Neuron (in vitro differentiated cells): ENCODE measurements around the gene GREB1.

Experiments used
- H2AFZ ChIP-seq: one replicate; pipeline ENCODE4 v1.6.1; 2013; ENCODE audit warnings: low read depth, mild to moderate bottlenecking, inconsistent platforms, low read length, moderate library complexity
- H3K27me3 ChIP-seq: one replicate; pipeline ENCODE4 v1.6.1; 2013; ENCODE audit warnings: low read length; ENCODE audit not compliant: insufficient read depth
- H3K36me3 ChIP-seq: one replicate; pipeline ENCODE4 v1.6.1; 2013; ENCODE audit warnings: low read length; ENCODE audit not compliant: insufficient read depth
- H3K4me1 ChIP-seq: one replicate; pipeline ENCODE4 v1.6.1; 2013; ENCODE audit warnings: low read length; ENCODE audit not compliant: insufficient read depth
- H3K4me3 ChIP-seq: 2 replicates; pipeline ENCODE4 v1.5.1; 2013; ENCODE audit warnings: mild to moderate bottlenecking, low read length, moderate library complexity
- H3K9me3 ChIP-seq: one replicate; pipeline ENCODE4 v1.6.1; 2013; ENCODE audit warnings: low read length

The GREB1 gene

GRCh38 chr2:11578081-11578948, 44.5 kb downstream of the GREB1 start:
- H3K36me3 ChIP-seq, result peaks cover 62% of the 10 kb centered on the region

DNA sequence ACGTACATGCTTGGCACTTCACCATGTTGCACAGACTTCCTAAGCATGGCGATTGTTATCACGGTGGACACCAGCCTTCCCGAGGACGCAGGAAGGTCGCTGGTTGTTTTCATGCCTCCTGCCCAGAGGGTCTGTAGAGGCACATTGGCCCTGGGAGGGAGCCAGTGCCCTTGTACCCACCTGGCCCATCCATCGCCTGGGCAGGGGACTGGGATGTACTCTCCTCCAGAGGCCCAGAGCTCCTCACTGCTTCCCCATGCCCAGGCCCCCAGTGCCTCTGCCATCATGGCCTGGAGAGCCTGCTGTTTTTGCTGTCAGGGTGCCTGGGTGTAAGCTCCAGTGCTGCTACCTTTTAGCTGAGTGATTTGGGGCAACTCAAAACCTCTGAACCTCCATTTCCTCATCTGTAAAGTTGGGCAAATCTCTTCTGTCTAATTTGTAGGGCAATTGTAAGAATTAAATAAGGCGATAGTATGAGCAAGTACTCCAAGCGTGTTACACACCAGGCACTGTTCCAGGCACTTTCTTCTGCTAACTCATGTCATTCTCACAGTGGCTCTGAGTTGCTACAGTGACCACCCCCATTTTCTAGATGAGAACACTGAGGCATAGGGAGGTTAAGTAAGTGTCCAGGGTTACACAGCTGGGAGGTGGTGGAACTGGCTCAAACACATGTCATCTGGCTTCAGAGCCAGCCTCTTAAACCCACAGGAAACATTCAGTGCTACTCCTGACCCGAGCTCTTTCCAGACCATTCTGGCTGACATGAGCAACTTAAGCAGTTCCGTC, 45.3 kb downstream of the GREB1 start:
- no peaks in the 10 kb centered on the region for H3K9me3 ChIP-seq
- no peak overlapping the region for H3K4me3 ChIP-seq
- H3K4me1 ChIP-seq, result peaks cover 4% of the 10 kb centered on the region
- H2AFZ ChIP-seq, result no peak overlapping the region
- H3K36me3 ChIP-seq, result peaks cover 59% of the 10 kb centered on the region
- H3K27me3 ChIP-seq, result no peaks in the 10 kb centered on the region

More at GRCh38 chr2:11578081-11578948, 44.5 kb downstream of the GREB1 start:
- H2AFZ ChIP-seq, result no peak overlapping the region
- H3K4me1 ChIP-seq, result no peaks in the 10 kb centered on the region
- H3K9me3 ChIP-seq, result no peaks in the 10 kb centered on the region
- H3K4me3 ChIP-seq, result no peak overlapping the region
- no peaks in the 10 kb centered on the region for H3K27me3 ChIP-seq

DNA sequence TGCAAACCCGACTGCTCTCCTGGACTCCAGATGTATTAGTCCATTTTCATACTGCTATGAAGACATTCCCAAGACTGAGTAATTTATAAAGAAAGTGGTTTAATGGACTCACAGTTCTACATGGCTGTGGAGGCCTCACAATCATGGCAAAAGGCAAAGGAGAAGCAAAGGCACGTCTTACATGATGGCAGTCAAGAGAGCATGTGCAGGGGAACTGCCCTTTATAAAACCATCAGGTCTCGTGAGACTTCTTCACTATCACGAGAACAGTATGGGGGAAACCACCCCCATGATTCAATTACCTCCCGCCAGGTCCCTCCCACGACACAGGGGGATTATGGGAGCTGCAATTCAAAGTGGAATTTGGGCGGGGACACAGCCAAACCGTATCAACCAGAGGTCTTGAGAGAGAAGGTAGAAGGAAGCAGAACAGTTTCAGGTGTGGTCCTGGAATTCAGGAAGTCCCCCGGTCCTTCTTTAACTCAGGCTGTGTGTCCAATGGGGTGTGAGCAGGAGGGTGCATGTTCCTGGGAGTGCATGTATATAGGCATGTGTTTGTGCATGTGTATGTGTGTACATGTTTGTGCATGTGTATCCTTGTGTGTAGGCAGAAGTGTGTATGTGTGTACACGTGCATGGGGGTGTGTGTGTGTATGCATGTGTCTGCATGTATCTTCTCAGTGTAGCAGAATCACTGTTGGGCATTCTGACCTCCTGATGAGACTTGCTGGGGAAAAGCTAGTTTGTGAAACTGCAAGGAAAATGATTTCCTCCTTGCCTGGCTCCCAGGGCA, 46.2 kb downstream of the GREB1 start:
- no peak overlapping the region for H3K4me3 ChIP-seq
- no peaks in the 10 kb centered on the region for H3K9me3 ChIP-seq
- no peaks in the 10 kb centered on the region for H3K27me3 ChIP-seq
- no peak overlapping the region for H2AFZ ChIP-seq
- peaks cover 4% of the 10 kb centered on the region for H3K4me1 ChIP-seq
- peaks cover 61% of the 10 kb centered on the region for H3K36me3 ChIP-seq

DNA sequence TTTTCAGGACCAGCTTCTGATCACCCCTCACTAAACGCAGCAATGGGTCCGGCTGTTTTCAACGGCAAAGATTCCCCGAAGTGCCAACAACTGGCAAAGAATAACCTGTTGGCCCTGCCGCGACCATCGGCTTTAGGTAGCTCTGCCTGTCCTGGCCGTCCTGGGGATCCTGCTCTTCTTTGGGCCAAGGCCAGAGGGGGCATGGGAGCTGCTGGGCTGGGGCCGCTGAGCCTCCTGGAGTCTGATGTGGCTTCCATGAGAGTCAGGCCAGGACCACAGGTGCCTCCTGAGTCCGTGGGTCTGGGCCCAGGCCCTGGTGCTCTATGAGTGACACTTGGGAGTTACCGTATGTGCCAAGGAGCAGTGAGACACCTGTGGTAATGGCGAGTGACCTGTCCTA, 46.9 kb downstream of the GREB1 start:
- H3K36me3 ChIP-seq, result peaks cover 63% of the 10 kb centered on the region
- H3K4me1 ChIP-seq, result peaks cover 4% of the 10 kb centered on the region

GRCh38 chr2:11581124-11581796, 47.4 kb downstream of the GREB1 start:
- no peaks in the 10 kb centered on the region for H3K9me3 ChIP-seq
- no peak overlapping the region for H3K4me3 ChIP-seq
- H3K4me1 ChIP-seq, result peaks cover 4% of the 10 kb centered on the region
- H3K27me3 ChIP-seq, result no peaks in the 10 kb centered on the region
- peaks cover 65% of the 10 kb centered on the region for H3K36me3 ChIP-seq
- no peak overlapping the region for H2AFZ ChIP-seq

More for the DNA sequence above, 46.9 kb downstream of the GREB1 start:
- Histone ChIP-seq H3K4me3 (no peak overlapping the region), H2AFZ (no peak overlapping the region), H3K9me3 (no peaks in the 10 kb centered on the region), H3K27me3 (no peaks in the 10 kb centered on the region)

DNA sequence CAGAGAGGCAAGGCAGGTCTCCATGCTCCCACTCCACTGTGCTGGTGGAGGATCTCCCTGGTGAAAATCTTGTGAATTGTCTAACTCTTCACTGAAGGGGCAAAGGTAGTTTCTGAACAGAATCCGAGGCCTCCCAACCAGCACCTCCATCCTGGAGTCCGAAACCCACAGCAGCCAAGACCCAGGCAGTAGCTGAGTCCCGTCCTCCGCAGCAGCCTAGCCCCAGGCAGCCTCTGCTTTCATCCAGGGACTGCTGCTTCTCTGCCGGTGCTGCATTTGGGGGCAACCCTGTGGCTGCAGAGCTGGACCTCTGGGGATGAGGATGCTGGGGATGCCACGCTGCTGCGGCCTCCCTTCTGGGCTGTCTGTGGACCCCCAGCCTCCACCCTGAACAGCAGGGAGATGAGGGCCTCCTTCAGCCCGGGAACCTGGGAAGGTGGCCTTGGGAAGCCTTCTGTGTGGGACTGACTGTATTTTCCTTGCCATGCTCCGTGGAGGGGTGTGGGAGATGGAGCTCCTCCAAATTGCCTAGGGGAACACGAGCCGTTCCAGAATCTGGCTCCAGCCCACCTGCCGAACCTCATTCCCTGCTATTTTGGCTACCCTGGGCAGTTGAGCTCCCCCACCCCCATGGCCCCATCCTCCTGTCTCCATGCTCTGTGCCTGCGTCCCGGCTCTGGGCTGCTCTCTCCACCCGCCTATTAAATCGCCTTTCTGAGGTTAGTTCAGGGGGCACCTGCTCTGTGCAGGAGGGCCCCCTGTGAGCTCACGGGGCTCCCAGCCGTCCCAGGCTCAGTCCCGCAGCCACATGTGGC, 48.2 kb downstream of the GREB1 start:
- no peak overlapping the region for H2AFZ ChIP-seq
- H3K9me3 ChIP-seq, result no peaks in the 10 kb centered on the region
- H3K4me1 ChIP-seq, result peaks cover 4% of the 10 kb centered on the region
- no peaks in the 10 kb centered on the region for H3K27me3 ChIP-seq
- no peak overlapping the region for H3K4me3 ChIP-seq
- H3K36me3 ChIP-seq, result peaks cover 66% of the 10 kb centered on the region

GRCh38 chr2:11582612-11582861, 48.7 kb downstream of the GREB1 start:
- Histone ChIP-seq H3K27me3 (no peaks in the 10 kb centered on the region), H2AFZ (no peak overlapping the region), H3K4me1 (peaks cover 4% of the 10 kb centered on the region), H3K9me3 (no peaks in the 10 kb centered on the region), H3K4me3 (no peak overlapping the region), H3K36me3 (peaks cover 65% of the 10 kb centered on the region)

- Histone ChIP-seq H3K4me3 (no peak overlapping the region), H3K36me3 (peaks cover 59% of the 10 kb centered on the region), H3K4me1 (peaks cover 4% of the 10 kb centered on the region), H2AFZ (no peak overlapping the region), H3K9me3 (no peaks in the 10 kb centered on the region), H3K27me3 (no peaks in the 10 kb centered on the region)
These were observed 49.3 kb downstream of the GREB1 start for GRCh38 chr2:11582862-11583752.

GRCh38 chr2:11583840-11584524, 50.1 kb downstream of the GREB1 start:
- H3K4me3 ChIP-seq, result no peak overlapping the region
- peaks cover 4% of the 10 kb centered on the region for H3K4me1 ChIP-seq
- H2AFZ ChIP-seq, result no peak overlapping the region
- H3K9me3 ChIP-seq, result no peaks in the 10 kb centered on the region
- no peaks in the 10 kb centered on the region for H3K27me3 ChIP-seq
- peaks cover 61% of the 10 kb centered on the region for H3K36me3 ChIP-seq

DNA sequence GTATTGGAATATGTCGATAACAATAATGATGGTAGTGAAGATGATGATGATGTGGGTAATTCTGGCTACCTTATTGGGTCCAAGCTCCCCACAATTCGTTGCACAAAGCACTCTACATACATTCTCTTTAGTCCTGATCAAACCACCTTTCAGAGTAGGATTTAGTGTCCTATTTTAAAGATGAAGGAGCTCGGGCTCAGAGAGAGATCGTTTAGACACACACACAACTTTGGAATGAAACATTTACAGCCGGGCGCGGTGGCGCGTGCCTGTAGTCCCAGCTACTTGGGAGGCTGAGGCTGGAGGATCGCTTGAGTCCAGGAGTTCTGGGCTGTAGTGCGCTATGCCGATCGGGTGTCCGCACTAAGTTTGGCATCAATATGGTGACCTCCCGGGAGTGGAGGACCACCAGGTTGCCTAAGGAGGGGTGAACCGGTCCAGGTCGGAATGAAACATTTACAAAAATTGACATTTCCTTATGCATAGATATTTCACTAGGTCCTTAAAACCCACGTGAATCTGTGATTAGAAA, 50.7 kb downstream of the GREB1 start:
- H3K9me3 ChIP-seq, result no peaks in the 10 kb centered on the region
- H2AFZ ChIP-seq, result no peak overlapping the region
- H3K36me3 ChIP-seq, result peaks cover 57% of the 10 kb centered on the region
- peaks cover 4% of the 10 kb centered on the region for H3K4me1 ChIP-seq
- H3K27me3 ChIP-seq, result no peaks in the 10 kb centered on the region
- H3K4me3 ChIP-seq, result no peak overlapping the region

DNA sequence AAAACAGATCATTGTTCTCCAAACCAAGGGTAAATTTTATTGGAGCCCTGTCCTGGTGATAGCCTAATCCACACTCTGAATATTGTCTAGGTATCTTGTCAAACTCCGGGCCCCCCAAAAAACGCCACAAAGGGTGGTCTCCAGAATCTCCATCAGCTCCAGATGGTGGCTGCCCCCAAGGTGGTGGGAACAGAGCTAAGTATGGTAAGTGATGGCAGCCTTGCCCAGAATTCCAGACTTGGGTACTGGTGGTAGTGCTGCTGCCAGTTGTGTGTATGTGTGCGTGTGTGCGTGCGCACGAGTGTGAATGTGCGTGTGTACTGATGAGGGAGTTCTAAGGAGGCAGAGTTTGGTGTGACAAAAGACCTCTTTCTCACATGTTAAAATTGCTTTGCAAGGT, 51.2 kb downstream of the GREB1 start:
- Histone ChIP-seq H3K4me1 (peaks cover 4% of the 10 kb centered on the region), H3K9me3 (no peaks in the 10 kb centered on the region), H2AFZ (no peak overlapping the region), H3K27me3 (no peaks in the 10 kb centered on the region), H3K4me3 (no peak overlapping the region), H3K36me3 (peaks cover 55% of the 10 kb centered on the region)
